Loucy (cell line): Measurements from ENCODE around the gene ARSD.
"Not testable (repeated sequence)": the region's sequence is repeated elsewhere in the genome, so short reads cannot be mapped to it uniquely, and the experiment has no call there.

Experiments used
- H2AFZ ChIP-seq: fragments of 200-600 bp; sonication (generic); 2 replicates; pipeline ENCODE4 v1.6.0; 2016; ENCODE audit warnings: antibody characterized with exemption, mild to moderate bottlenecking, low read length, moderate library complexity
- H3F3A ChIP-seq: fragments of 200-600 bp; 2 replicates; pipeline ENCODE4 v1.6.0; 2016; ENCODE audit warnings: antibody characterized with exemption, low read depth, mild to moderate bottlenecking
- H3K27me3 ChIP-seq: fragments of 200-600 bp; sonication (generic); 2 replicates; pipeline ENCODE4 v1.6.1; 2014; ENCODE audit warnings: low read length, mild to moderate bottlenecking; ENCODE audit not compliant: insufficient read depth, poor library complexity, severe bottlenecking
- H3K36me3 ChIP-seq: fragments of 200-600 bp; sonication (generic); 2 replicates; pipeline ENCODE4 v1.6.1; 2016; ENCODE audit warnings: low read length; ENCODE audit not compliant: insufficient read depth
- H3K4me1 ChIP-seq: fragments of 200-600 bp; sonication (generic); 2 replicates; pipeline ENCODE4 v1.5.1; 2014; ENCODE audit warnings: low read length, mild to moderate bottlenecking; ENCODE audit not compliant: insufficient read depth, poor library complexity, severe bottlenecking
- H3K4me2 ChIP-seq: fragments of 200-600 bp; sonication (generic); 2 replicates; pipeline ENCODE4 v1.6.0; 2014; ENCODE audit warnings: antibody characterized with exemption, low read length, low read depth, mild to moderate bottlenecking; ENCODE audit not compliant: poor library complexity, severe bottlenecking
- H3K4me3 ChIP-seq: fragments of 200-600 bp; sonication (generic); 2 replicates; pipeline ENCODE4 v1.5.1; 2014; ENCODE audit warnings: low read length, mild to moderate bottlenecking, mixed read lengths; ENCODE audit not compliant: poor library complexity, severe bottlenecking
- H3K79me2 ChIP-seq: fragments of 200-600 bp; sonication (generic); 2 replicates; pipeline ENCODE4 v1.6.1; 2014; ENCODE audit warnings: low read length; ENCODE audit not compliant: insufficient read depth
- H3K9ac ChIP-seq: fragments of 200-600 bp; sonication (generic); 2 replicates; pipeline ENCODE4 v1.6.0; 2014; ENCODE audit warnings: mild to moderate bottlenecking, low read depth, low read length, moderate library complexity; ENCODE audit not compliant: poor library complexity, severe bottlenecking
- H3K9me2 ChIP-seq: fragments of 200-600 bp; sonication (generic); replicated peaks from 2 replicates; pipeline ENCODE4 v1.6.1; 2016; ENCODE audit warnings: low read depth, low read length, mixed read lengths
- H3K9me3 ChIP-seq: fragments of 200-600 bp; sonication (generic); 2 replicates; pipeline ENCODE4 v1.6.1; 2014; ENCODE audit warnings: mild to moderate bottlenecking, antibody characterized with exemption, low read length, low read depth; ENCODE audit not compliant: insufficient read depth
- H4K20me1 ChIP-seq: fragments of 200-600 bp; sonication (generic); 2 replicates; pipeline ENCODE4 v1.6.0; 2014; ENCODE audit warnings: antibody characterized with exemption, low read length, mild to moderate bottlenecking; ENCODE audit not compliant: insufficient read depth, poor library complexity, severe bottlenecking
- EZH2phosphoT487 ChIP-seq: fragments of 200-600 bp; IDR thresholded peaks from 2 replicates; pipeline ENCODE4 v1.6.1; 2018; ENCODE audit warnings: antibody characterized with exemption, mild to moderate bottlenecking, moderate library complexity, borderline replicate concordance
- TF ChIP-seq, protein P1 (sequence below): fragments of 200-600 bp; sonication (generic); conservative IDR thresholded peaks from 2 replicates; pipeline ENCODE4 v1.5.1; 2014; ENCODE audit warnings: mild to moderate bottlenecking, antibody characterized with exemption, low read length

Gene ARSD

DNA sequence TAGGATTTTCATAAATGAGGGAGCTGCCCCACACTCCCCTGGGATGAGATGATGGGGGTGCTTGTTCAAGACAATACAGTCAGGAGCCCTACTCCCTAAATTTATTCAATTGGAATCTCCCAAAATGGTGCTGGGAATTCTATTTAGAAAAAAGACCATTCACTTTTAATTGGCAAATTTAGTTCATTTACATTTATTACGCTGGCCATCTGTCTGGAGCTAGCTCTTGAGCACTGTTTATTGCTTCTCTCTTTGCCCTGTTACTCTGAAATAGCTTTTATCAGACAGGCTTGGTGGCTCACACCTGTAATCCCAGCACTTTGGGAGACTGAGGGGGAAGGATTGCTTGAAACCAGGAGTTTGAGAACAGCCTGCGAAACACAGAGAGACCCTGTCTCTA is 2.0 kb upstream of the ARSD start:
- no peaks in the 10 kb centered on the region for H3K27me3 ChIP-seq
- no peak overlapping the region for H3K4me2 ChIP-seq
- no peaks in the 10 kb centered on the region for H3K9me3 ChIP-seq
- no peak overlapping the region for H2AFZ ChIP-seq
- no peak overlapping the region for H3K4me3 ChIP-seq
- no peaks in the 10 kb centered on the region for H4K20me1 ChIP-seq
- H3K79me2 ChIP-seq: no peaks in the 10 kb centered on the region
- TF ChIP-seq EZH2phosphoT487: no peak
- TF ChIP-seq, protein P1, sequence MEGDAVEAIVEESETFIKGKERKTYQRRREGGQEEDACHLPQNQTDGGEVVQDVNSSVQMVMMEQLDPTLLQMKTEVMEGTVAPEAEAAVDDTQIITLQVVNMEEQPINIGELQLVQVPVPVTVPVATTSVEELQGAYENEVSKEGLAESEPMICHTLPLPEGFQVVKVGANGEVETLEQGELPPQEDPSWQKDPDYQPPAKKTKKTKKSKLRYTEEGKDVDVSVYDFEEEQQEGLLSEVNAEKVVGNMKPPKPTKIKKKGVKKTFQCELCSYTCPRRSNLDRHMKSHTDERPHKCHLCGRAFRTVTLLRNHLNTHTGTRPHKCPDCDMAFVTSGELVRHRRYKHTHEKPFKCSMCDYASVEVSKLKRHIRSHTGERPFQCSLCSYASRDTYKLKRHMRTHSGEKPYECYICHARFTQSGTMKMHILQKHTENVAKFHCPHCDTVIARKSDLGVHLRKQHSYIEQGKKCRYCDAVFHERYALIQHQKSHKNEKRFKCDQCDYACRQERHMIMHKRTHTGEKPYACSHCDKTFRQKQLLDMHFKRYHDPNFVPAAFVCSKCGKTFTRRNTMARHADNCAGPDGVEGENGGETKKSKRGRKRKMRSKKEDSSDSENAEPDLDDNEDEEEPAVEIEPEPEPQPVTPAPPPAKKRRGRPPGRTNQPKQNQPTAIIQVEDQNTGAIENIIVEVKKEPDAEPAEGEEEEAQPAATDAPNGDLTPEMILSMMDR: no peak
- H3K4me1 ChIP-seq: no peaks in the 10 kb centered on the region
- no peaks in the 10 kb centered on the region for H3F3A ChIP-seq
- H3K36me3 ChIP-seq: no peaks in the 10 kb centered on the region
- no peaks in the 10 kb centered on the region for H3K9me2 ChIP-seq
- H3K9ac ChIP-seq: no peak overlapping the region

GRCh38 chrX:2928191-2928582 is 952 bp downstream of the ARSD start:
- no peaks in the 10 kb centered on the region for H3K4me1 ChIP-seq
- H3K36me3 ChIP-seq: no peaks in the 10 kb centered on the region
- H2AFZ ChIP-seq: no peak overlapping the region
- no peaks in the 10 kb centered on the region for H3F3A ChIP-seq
- H4K20me1 ChIP-seq: no peaks in the 10 kb centered on the region
- H3K9ac ChIP-seq: no peak overlapping the region
- no peak overlapping the region for H3K4me3 ChIP-seq
- no peak overlapping the region for H3K4me2 ChIP-seq
- H3K9me3 ChIP-seq: no peaks in the 10 kb centered on the region
- no peaks in the 10 kb centered on the region for H3K9me2 ChIP-seq
- TF ChIP-seq, protein P1: no peak
- TF ChIP-seq EZH2phosphoT487: no peak
- H3K79me2 ChIP-seq: no peaks in the 10 kb centered on the region
- H3K27me3 ChIP-seq: no peaks in the 10 kb centered on the region

DNA sequence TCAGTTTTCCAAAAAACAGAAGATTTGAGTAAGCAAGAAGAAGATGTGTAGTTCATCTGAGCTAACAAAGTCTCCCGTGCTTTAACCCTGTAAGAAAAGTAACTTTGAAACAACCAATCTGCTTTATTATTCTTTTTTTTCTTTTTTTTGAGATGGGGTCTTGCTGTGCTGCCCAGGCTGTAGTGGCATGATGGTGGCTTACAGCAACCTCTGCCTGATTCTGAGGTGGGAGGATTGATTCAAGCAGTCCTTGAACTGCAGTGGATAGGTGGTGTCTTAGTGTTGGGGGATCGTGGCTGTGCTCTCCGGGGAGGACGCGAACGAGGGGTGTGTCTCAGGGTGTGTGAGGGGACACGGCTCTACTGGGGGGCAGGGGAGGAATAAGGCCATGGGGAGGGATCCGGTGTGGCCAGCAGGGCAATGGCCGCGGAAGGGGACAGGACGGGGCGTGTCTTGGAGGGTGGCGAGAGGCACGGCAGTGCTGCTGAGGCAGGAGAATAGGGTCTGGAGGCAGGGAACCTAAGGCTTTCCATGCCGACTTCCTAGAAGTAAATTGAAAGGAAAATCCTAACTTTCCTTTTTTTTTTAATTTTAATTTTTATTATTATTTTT is 2.4 kb downstream of the ARSD start:
- H3K9me3 ChIP-seq: no peaks in the 10 kb centered on the region
- no peak overlapping the region for H3K4me2 ChIP-seq
- no peaks in the 10 kb centered on the region for H3K27me3 ChIP-seq
- no peaks in the 10 kb centered on the region for H3K4me1 ChIP-seq
- no peak overlapping the region for H2AFZ ChIP-seq
- no peaks in the 10 kb centered on the region for H3K79me2 ChIP-seq
- H3K9me2 ChIP-seq: no peaks in the 10 kb centered on the region
- H3K9ac ChIP-seq: no peak overlapping the region
- no peak for TF ChIP-seq EZH2phosphoT487
- TF ChIP-seq, protein P1: no peak
- no peaks in the 10 kb centered on the region for H4K20me1 ChIP-seq
- no peaks in the 10 kb centered on the region for H3K36me3 ChIP-seq
- no peak overlapping the region for H3K4me3 ChIP-seq
- no peaks in the 10 kb centered on the region for H3F3A ChIP-seq

DNA sequence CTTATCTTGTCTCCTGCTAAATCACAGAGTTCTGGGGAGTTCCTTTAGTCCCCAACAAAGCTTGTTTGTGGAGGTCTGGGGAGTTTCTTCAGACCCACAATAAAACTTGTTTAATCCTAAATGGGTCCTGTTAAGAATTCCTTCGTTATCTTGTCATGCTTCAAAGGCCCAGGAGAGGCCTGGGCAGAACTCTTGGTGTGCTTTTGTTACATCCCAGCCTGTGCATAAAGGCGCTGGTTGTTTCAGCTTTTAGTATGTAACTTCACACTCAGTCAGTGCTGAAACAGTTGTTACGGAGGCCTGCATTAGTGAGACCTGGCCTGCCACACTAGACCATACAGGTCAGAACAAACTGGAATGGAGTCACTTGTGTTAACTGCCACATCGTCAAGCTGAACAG is 2.9 kb downstream of the ARSD start:
- not testable (repeated sequence) for H2AFZ ChIP-seq, H3F3A ChIP-seq, H3K79me2 ChIP-seq, H4K20me1 ChIP-seq, H3K27me3 ChIP-seq, H3K9me2 ChIP-seq, H3K4me2 ChIP-seq, H3K9ac ChIP-seq, H3K4me3 ChIP-seq, H3K4me1 ChIP-seq, H3K9me3 ChIP-seq, H3K36me3 ChIP-seq
